GM12878 (cell line): ENCODE results near the gene POU6F2. TPM values are rescaled to one million over a fixed set of nuclear protein-coding genes. Genes with fewer than 3 reads are reported as not detected.

Experiments used
- ATAC-seq: fragments of 200-7000 bp; cut with Tn5 transposase; 3 replicates; pipeline ENCODE4 v1.9.1; 2020; ENCODE audit warnings: mild to moderate bottlenecking, moderate library complexity
- BruUV-seq: library from RNA; stranded (reverse); fragments of 400-500 nt; replicated peaks from 2 replicates; lab custom pipeline; 2021; lab: Mats Ljungman, UMichigan
- CTCF ChIA-PET: fragments of 300-600 bp; sonication (Branson Sonifier 250); formaldehyde crosslinking; extraction: SDS; loops from one replicate; lab custom pipeline; 2021; ENCODE audit warnings: inconsistent platforms; lab: Yijun Ruan, JAX
- POLR2A ChIA-PET: fragments of 350-600 bp; formaldehyde crosslinking; extraction: SDS; loops from one replicate; lab custom pipeline; 2021; ENCODE audit warnings: inconsistent platforms; lab: Charles Lee
- RAD21 ChIA-PET: fragments of 300-600 bp; sonication (Branson Sonifier 250); formaldehyde crosslinking; loops from one replicate; lab custom pipeline; 2023; ENCODE audit warnings: antibody characterized with exemption; ENCODE audit not compliant: unreplicated experiment; lab: Charles Lee
- SMC1A ChIA-PET: fragments of 300-600 bp; sonication (Branson Sonifier 250); formaldehyde crosslinking; loops from one replicate; lab custom pipeline; 2023; ENCODE audit not compliant: unreplicated experiment, uncharacterized antibody; lab: Charles Lee
- DNase-seq: peaks from one replicate; pipeline ENCODE4 v3.0.0-alpha.2; 2011; ENCODE audit warnings: low read depth, low spot score
- FAIRE-seq: peaks from 3 replicates; lab custom pipeline; 2011; peaks lifted over from hg19 to GRCh38; lab: Jason Lieb, UNC
- H2AFZ ChIP-seq: 2 replicates; pipeline ENCODE4 v1.6.0; 2011; ENCODE audit warnings: low read depth, low read length, control low read depth; ENCODE audit not compliant: control insufficient read depth
- H3K27ac ChIP-seq: 2 replicates; pipeline ENCODE4 v1.5.1; 2011; ENCODE audit warnings: control low read depth; ENCODE audit not compliant: control insufficient read depth, insufficient read depth
- H3K27me3 ChIP-seq, 2 experiments: replicated peaks in 1 of 2; 2 replicates each; pipeline versions ENCODE4 v1.6.0 to v1.6.1; 2011; ENCODE audit warnings: low read length in 1 of 2; ENCODE audit not compliant: control insufficient read depth in 2 of 2, insufficient read depth in 2 of 2
- H3K36me3 ChIP-seq, 2 experiments: 2 replicates each; pipeline ENCODE4 v1.5.1; 2011; ENCODE audit warnings: low read length in 1 of 2; ENCODE audit not compliant: control insufficient read depth in 2 of 2, insufficient read depth in 2 of 2
- H3K4me1 ChIP-seq: 2 replicates; pipeline ENCODE4 v1.6.1; 2011; ENCODE audit warnings: mild to moderate bottlenecking, low read length, moderate library complexity, mixed read lengths; ENCODE audit not compliant: control insufficient read depth, insufficient read depth
- H3K4me2 ChIP-seq: 2 replicates; pipeline ENCODE4 v1.6.0; 2011; ENCODE audit warnings: control low read depth; ENCODE audit not compliant: control insufficient read depth, insufficient read depth
- H3K4me3 ChIP-seq: fragments of 200-600 bp; sonication (generic); 2 replicates; pipeline ENCODE4 v1.5.1; 2016
- H3K79me2 ChIP-seq: 2 replicates; pipeline ENCODE4 v1.6.0; 2011; ENCODE audit warnings: low read length; ENCODE audit not compliant: control insufficient read depth, insufficient read depth
- H3K9ac ChIP-seq: 2 replicates; pipeline ENCODE4 v1.8.0; 2011; ENCODE audit warnings: low read length, control low read depth, mixed read lengths; ENCODE audit not compliant: control insufficient read depth, insufficient read depth
- H3K9me3 ChIP-seq: replicated peaks from 3 replicates; pipeline ENCODE4 v1.5.1; 2011; ENCODE audit warnings: mild to moderate bottlenecking, low read length; ENCODE audit not compliant: control insufficient read depth, insufficient read depth
- H4K20me1 ChIP-seq: 2 replicates; pipeline ENCODE4 v1.6.0; 2011; ENCODE audit not compliant: control insufficient read depth, insufficient read depth
- CEBPB ChIP-seq, 2 experiments: fragments of 150-350 bp in 1 of 2; IDR thresholded peaks; 2 replicates each; pipeline ENCODE4 v1.6.1; 2012 to 2014; ENCODE audit warnings: low read depth in 2 of 2, low read length in 2 of 2, borderline replicate concordance in 1 of 2, inconsistent platforms in 1 of 2
- ETV6 ChIP-seq, 2 experiments: fragments of 450-650 bp in 1 of 2; IDR thresholded peaks in 1 of 2; conservative IDR thresholded peaks in 1 of 2; 2 replicates each; pipeline ENCODE4 v1.6.1; 2014; ENCODE audit warnings: antibody characterized with exemption in 1 of 2, borderline replicate concordance in 1 of 2, low read depth in 1 of 2, mild to moderate bottlenecking in 1 of 2, moderate library complexity in 1 of 2
- KLF5 ChIP-seq: fragments of 450-650 bp; IDR thresholded peaks from 2 replicates; pipeline ENCODE4 v1.6.1; 2014; ENCODE audit warnings: mild to moderate bottlenecking; ENCODE audit not compliant: partially characterized antibody
- PML ChIP-seq: IDR thresholded peaks from 2 replicates; pipeline ENCODE4 v1.6.1; 2012; ENCODE audit warnings: low read length, inconsistent platforms
- ZNF217 ChIP-seq: fragments of 450-650 bp; IDR thresholded peaks from 2 replicates; pipeline ENCODE4 v1.6.1; 2017; ENCODE audit warnings: antibody characterized with exemption, mild to moderate bottlenecking
- WGBS: methylation state at CpG from one replicate; pipeline ENCODE4 v1.1.6; 2016; ENCODE audit warnings: low lambda C conversion rate; ENCODE audit not compliant: insufficient replicate concordance, insufficient coverage; ENCODE audit errors: missing lambda C conversion rate; 5-methylcytosine and 5-hydroxymethylcytosine counted together
- in situ Hi-C: fragments of 300-500 bp; cut with MboI; formaldehyde crosslinking; loops from 9 replicates; pipeline ENCODE4 v1.14.3; 2018; ENCODE audit warnings: mixed read lengths
- intact Hi-C: fragments of 100-400 bp; cut with micrococcal nuclease; formaldehyde crosslinking; loops from one replicate; pipeline ENCODE4 v1.14.2; 2022; ENCODE audit not compliant: unreplicated experiment
- polyA plus RNA-seq, 11 experiments: library from polyadenylated mRNA; depleted of rRNA in 4 of 11; unstranded in 6 of 11; stranded (reverse) in 5 of 11; fragments of >200 nt; fragmentation: Nextera tagmentation in 4 of 11; fragmentation: Illumina TruSeq in 1 of 11; extraction: Ambion mirVana in 4 of 11; extraction: Trizol in 1 of 11; gene quantifications; 1 replicate in 1 of 11; 2 replicates in 10 of 11; pipeline versions ENCODE4 v1.2.1 to v1.2.3, GENCODE V29; 2011 to 2016; ENCODE audit warnings: inconsistent platforms in 2 of 11, missing spikeins in 2 of 11, low read depth in 1 of 11
- total RNA-seq, 4 experiments: library from RNA; depleted of rRNA in 3 of 4; stranded (reverse); fragments of >200 nt in 3 of 4; fragmentation: Illumina TruSeq in 1 of 4; extraction: Trizol in 1 of 4; gene quantifications; 2 replicates each; pipeline versions ENCODE4 v1.2.1 to v1.2.3, GENCODE V29; 2013 to 2021

Gene POU6F2
- total and polyA plus RNA-seq, 10 of the 15 experiments (the other 5 are each of a cell fraction or from before 2014, with no cell fraction given), result 0.10 TPM; not detected in 9

GRCh38 chr7:39069031-39069430 is 91.3 kb downstream of the POU6F2 start:
- RAD21 ChIA-PET, result no interaction called here
- Histone ChIP-seq H3K9ac (no peak overlapping the region), H3K79me2 (no peaks in the 10 kb centered on the region), H3K9me3 (no peaks in the 10 kb centered on the region), H2AFZ (no peak overlapping the region), H3K4me1 (no peaks in the 10 kb centered on the region), H3K4me3 (no peak overlapping the region), H3K27me3 (no peaks in the 10 kb centered on the region), H4K20me1 (no peaks in the 10 kb centered on the region), H3K36me3 (no peaks in the 10 kb centered on the region), H3K27ac (no peak overlapping the region), H3K4me2 (no peak overlapping the region)
- intact Hi-C loops (no loop called here), in situ Hi-C loops (no loop called here)
- no TSS peak for BruUV-seq
- POLR2A ChIA-PET, result no interaction called here
- SMC1A ChIA-PET, result interaction anchor here (0.8 to 1.4 kb wide), 3 partner anchors 15 to 397 kb away, joined by 3 to 4 read pairs (median 3); no protein-coding TSS in a partner anchor
- ATAC-seq, result peak; percentile 31; the same call in 2 of the 3 replicates
- DNase-seq, result no peak
- 80% methylated on average over 5 of the region's 5 CpGs for WGBS
- TF ChIP-seq ZNF217 (no peak), CEBPB (IDR thresholded peaks at IDR 0.05; ENCODE audit: borderline replicate concordance in 1 of 2, low read depth in 2 of 2, low read length in 2 of 2) (no peak), PML (no peak), KLF5 (no peak), ETV6 (conservative IDR thresholded peaks at IDR 0.05 in 1 of 2, IDR thresholded peaks at IDR 0.05 in 1 of 2; ENCODE audit: borderline replicate concordance in 1 of 2, low read depth in 1 of 2) (no peak)
- CTCF ChIA-PET, result interaction anchor here (1.1 kb wide), 2 partner anchors 12 to 30 kb away, joined by 3 read pairs; no protein-coding TSS in a partner anchor
- no peak for FAIRE-seq
